ENCODE results near the gene ZIC4.

Gene ZIC4

GRCh38 chr3:147424581-147425387 is 18.4 kb upstream of the ZIC4 start (continued):
- TF ChIP-seq PATZ1 (CRISPR knock-in tag; IDR thresholded peaks at IDR 0.05; ENCODE audit: borderline replicate concordance) (no peak), CREB5 (CRISPR knock-in tag; IDR thresholded peaks at IDR 0.05; ENCODE audit: low read depth) (no peak), ZNF565 (CRISPR knock-in tag; conservative IDR thresholded peaks at IDR 0.05; ENCODE audit: low read depth) (no peak), ZFP3 (CRISPR knock-in tag; IDR thresholded peaks at IDR 0.05) (no peak)

- no peak for TF ChIP-seq POU6F1 (CRISPR knock-in tag; IDR thresholded peaks at IDR 0.05; ENCODE audit: borderline replicate concordance, low read depth)
- no peak for TF ChIP-seq PPARA (CRISPR knock-in tag; IDR thresholded peaks at IDR 0.05; ENCODE audit: borderline replicate concordance)
- no peak for TF ChIP-seq ZNF8 (CRISPR knock-in tag; IDR thresholded peaks at IDR 0.05)
- TF ChIP-seq BACH2 (CRISPR knock-in tag; IDR thresholded peaks at IDR 0.05; ENCODE audit: borderline replicate concordance) = no peak
- no peak for TF ChIP-seq ZFP3 (CRISPR knock-in tag; IDR thresholded peaks at IDR 0.05)
- no peak for TF ChIP-seq CSRNP3 (CRISPR knock-in tag; IDR thresholded peaks at IDR 0.05)
- TF ChIP-seq CSDC2 (CRISPR knock-in tag; IDR thresholded peaks at IDR 0.05) = no peak
- no peak for TF ChIP-seq ZC3H10 (CRISPR knock-in tag; IDR thresholded peaks at IDR 0.05)
- no peak for TF ChIP-seq CREB5 (CRISPR knock-in tag; IDR thresholded peaks at IDR 0.05; ENCODE audit: low read depth)
- TF ChIP-seq ARNTL (CRISPR knock-in tag; IDR thresholded peaks at IDR 0.05; ENCODE audit: borderline replicate concordance, low read depth) = no peak
- no peak for TF ChIP-seq ZNF565 (CRISPR knock-in tag; conservative IDR thresholded peaks at IDR 0.05; ENCODE audit: low read depth)
- no peak for TF ChIP-seq GLIS3 (CRISPR knock-in tag; IDR thresholded peaks at IDR 0.05)
- TF ChIP-seq ESRRG (CRISPR knock-in tag; IDR thresholded peaks at IDR 0.05) = no peak
- no peak for TF ChIP-seq TSHZ2 (CRISPR knock-in tag; IDR thresholded peaks at IDR 0.05)
- no peak for TF ChIP-seq ZNF70 (CRISPR knock-in tag; IDR thresholded peaks at IDR 0.05)
- TF ChIP-seq ZFP30 (CRISPR knock-in tag; IDR thresholded peaks at IDR 0.05) = no peak
- ATAC-seq = no peak
Observed at GRCh38 chr3:147423798-147424580, 17.6 kb upstream of the ZIC4 start.

GRCh38 chr3:147423537-147423797 is 17.1 kb upstream of the ZIC4 start:
- TF ChIP-seq OSR1 (CRISPR knock-in tag; IDR thresholded peaks at IDR 0.05) (no peak), ARNTL (CRISPR knock-in tag; IDR thresholded peaks at IDR 0.05; ENCODE audit: borderline replicate concordance, low read depth) (no peak), ZFP30 (CRISPR knock-in tag; IDR thresholded peaks at IDR 0.05) (no peak), CSRNP3 (CRISPR knock-in tag; IDR thresholded peaks at IDR 0.05) (no peak), ESRRG (CRISPR knock-in tag; IDR thresholded peaks at IDR 0.05) (no peak), ZNF8 (CRISPR knock-in tag; IDR thresholded peaks at IDR 0.05) (no peak), ZNF70 (CRISPR knock-in tag; IDR thresholded peaks at IDR 0.05) (no peak), ZFP3 (CRISPR knock-in tag; IDR thresholded peaks at IDR 0.05) (no peak), SNAI2 (CRISPR knock-in tag; IDR thresholded peaks at IDR 0.05) (no peak), ZC3H10 (CRISPR knock-in tag; IDR thresholded peaks at IDR 0.05) (no peak), TCF4 (CRISPR knock-in tag; IDR thresholded peaks at IDR 0.05; ENCODE audit: borderline replicate concordance) (no peak), ISL1 (CRISPR knock-in tag; IDR thresholded peaks at IDR 0.05) (no peak), PPARA (CRISPR knock-in tag; IDR thresholded peaks at IDR 0.05; ENCODE audit: borderline replicate concordance) (no peak), BACH2 (CRISPR knock-in tag; IDR thresholded peaks at IDR 0.05; ENCODE audit: borderline replicate concordance) (no peak)
- ATAC-seq = no peak
